NAMALWA (cell line): ENCODE data around the gene KCTD5.
A peak's percentile ranks its signal among the peaks of the same experiment; 100 is the strongest.
"Not testable (repeated sequence)": the region's sequence is repeated elsewhere in the genome, so short reads cannot be mapped to it uniquely, and the experiment has no call there.

ENCODE experiments used
- DNase-seq: peaks from one replicate; pipeline ENCODE4 v3.0.0-alpha.2; 2015; ENCODE audit warnings: low spot score

The KCTD5 gene

DNA sequence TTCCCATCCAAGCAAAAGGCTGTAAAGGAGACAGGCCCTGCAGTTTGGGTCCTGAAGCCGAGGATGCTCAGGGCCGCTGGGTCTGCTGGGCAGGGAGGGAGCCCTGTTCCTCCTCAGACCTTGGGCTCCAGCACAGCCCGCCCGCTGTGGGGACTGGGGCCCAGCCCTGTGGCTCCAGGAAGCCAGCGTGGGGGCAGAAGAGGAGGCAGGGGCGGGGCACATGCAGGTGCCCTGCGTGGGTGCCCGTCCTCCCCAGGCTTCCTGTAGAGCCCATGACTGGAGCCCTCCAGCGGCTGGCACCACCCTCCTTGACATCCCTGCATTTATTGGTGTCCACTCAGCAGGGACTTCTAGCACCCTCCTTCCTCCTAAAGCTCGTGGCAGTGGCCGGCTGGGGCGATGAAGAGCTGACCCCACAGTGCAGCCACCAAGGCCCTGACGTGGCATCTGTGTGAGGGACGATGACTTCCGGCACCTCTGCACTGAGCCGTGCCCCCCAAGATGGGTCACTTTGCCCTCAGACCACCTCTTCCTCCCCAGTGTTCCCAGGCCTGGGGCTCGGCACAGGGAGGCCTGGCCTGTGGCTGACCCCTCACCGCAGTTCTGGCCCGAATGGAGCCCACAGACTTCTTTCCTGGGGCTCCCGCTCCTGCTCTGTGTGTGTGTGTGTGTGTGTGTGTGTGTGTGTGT lies 27.8 kb downstream of the KCTD5 start:
- no peak for DNase-seq

DNA sequence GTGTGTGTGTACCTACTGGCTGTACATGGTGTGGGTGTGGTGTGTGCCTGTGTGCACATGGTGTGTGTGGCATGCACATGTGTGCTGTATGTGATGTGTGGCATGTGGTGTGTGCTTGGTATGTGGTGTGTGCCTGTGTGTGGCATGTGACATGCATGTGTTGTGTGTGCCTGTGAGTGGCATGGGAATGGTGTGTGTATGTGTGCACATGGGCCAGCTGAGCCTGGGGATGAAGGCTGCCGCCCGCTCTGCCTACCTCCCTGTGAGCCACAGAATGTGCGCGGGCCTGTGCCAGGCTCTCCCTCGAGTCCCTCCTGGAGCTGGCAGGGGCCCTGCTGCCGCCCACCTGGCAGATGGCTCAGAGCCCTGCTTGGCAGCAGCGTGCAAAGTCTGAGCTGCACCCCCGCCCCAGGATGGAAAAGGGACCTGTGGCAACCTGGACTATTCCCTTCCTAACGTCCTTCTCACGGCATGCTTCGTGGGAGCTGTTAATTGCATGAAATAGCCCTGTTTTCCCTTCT lies 28.4 kb downstream of the KCTD5 start:
- no peak for DNase-seq

GRCh38 chr16:2711370-2712062 lies 29.2 kb downstream of the KCTD5 start:
- DNase-seq, result no peak

DNA sequence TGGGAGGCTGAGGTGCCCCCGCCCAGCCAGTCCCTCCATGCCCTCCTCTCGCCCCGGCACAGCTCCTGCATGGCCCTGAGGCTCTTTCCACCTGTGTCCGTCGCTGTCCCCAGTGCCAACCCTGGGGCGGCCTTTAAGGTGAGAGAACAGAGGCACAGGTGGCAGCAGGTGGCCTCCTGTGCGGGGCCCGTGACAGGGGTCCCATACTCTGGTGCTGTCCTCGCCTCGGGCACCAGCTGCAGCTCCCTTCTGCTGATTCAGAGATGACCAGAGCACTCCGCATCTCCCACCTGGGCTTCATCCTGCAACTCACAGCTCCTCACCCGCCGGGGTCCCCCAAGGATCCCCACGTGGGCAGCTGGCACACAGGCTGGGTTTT lies 29.7 kb downstream of the KCTD5 start:
- DNase-seq, result no peak

- no peak for DNase-seq
Measured at GRCh38 chr16:2712546-2712945, 30.2 kb downstream of the KCTD5 start.

DNA sequence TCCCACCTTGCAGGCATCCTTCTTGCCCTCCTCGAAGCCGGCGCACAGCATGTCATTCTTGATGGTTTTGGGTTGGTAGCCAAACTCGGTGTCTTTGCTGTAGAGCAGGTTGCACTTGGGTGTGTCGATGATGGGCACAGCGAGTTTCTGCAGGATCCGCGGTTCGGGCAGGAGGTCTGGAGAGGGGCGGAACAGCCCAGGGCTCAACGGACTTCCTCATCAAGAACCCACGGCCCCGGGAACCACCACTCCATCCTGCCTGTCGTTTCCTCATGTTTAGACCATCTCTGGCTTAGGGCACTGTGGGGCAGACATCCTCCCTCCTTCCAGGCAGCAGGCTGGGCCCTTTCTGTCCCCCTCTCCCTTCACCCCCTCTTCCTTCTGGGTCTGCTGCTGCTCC lies 31.2 kb downstream of the KCTD5 start:
- no peak for DNase-seq

DNA sequence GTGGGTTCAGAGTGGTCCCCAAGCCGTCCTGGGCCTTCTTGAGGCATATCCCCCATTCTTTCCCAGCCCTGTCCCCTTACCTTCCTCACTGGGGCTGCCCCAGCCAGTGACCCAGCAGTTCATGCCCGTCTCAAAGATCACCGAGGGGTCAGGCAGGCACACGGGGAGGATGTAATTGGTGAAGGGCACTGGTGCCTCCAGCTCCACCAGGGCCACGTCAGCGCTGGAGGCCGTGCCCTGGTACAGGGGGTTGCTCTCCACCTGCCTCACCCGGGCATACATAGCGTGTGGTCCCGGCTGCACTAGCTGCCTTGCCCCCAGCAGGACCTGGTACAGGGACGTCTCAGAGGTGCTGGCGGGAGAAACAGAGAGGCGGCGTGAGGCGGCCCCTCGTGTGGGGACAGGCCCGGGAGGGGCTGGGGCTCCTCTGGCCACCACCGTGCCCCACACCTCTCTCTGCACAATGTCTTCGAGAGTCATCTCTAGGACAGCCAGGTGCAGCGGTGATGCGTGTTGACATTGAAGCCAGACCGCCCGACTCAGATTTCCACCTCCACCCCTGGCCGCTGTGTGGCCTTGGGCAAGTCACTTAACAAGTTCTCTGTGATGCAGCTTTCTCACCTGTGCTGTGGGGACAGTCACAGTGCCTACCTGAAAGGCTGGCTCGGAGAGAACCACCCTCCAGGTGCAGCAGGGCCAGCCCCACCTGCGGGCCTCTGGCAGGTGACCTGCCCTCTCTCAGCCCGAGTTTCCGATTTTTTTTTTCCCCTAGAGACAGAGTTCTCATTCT lies 31.9 kb downstream of the KCTD5 start:
- DNase-seq, result no peak

- no peak for DNase-seq
Measured at GRCh38 chr16:2715064-2715463, 32.7 kb downstream of the KCTD5 start.

DNA sequence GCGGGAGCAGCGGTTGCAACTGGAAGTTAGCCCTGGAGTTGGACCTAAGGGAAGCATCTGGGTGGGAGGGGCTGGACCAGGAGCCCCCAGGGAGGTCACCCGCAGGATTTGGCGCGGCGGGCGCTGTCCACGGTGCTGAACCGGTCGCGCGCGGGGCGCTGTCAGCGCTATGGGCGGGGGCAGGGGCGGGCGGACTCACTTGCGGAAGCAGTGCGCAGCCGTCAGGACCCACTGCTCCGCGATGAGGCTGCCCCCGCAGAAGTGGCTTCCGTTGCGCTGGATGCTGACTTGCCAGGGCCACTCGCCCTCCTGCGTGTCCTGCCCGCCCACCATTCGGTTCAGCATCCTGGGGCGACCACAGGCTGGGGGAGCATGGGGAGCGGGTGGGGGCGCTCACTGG lies 33.2 kb downstream of the KCTD5 start:
- peak; percentile 50 for DNase-seq

DNA sequence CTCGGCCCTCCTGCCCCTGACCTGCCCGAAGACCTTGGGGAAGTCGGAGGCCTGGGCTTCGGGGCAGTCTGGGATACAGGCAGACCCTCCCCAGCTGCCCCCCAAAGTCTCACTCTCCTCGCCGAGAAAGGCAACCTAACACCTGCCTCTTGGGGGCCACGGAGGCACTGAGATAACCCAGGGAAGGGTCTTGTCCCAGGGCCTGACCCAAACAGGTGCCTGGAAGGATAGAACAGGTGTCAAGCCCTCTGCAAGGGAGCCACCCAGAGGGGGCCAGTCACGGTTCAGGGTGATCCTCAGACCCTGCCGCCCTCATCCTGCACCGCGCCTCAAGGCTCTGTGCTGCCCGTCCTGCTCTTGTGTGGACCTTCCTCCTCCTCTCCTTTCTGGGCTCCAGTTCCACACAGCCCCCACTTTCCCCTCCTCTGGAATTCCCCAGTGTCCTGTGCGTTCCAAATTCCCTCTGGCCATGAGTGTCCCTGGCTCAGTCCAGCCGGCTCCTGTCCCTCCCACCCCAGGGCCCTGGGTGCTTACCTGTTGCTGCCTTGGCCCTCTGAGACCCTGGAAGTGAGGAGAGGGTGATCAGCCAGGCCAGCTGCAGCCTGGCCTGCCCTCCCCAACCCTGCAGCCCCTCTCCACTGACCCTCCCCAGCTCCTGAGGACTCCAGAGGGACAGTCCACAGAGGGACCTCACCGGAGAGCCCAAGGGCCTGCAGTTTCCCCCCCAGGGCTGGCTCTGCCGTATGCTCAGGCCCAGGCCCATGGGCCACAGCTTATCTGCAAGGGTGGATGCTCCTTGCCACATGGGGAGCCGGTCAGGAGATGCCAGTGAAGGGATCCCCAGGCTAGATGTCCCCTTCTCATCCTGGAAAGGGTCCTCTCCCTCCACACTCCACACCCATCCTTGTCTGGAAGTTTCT lies 33.9 kb downstream of the KCTD5 start:
- no peak for DNase-seq

GRCh38 chr16:2716948-2717347 lies 34.6 kb downstream of the KCTD5 start:
- DNase-seq, result no peak

DNA sequence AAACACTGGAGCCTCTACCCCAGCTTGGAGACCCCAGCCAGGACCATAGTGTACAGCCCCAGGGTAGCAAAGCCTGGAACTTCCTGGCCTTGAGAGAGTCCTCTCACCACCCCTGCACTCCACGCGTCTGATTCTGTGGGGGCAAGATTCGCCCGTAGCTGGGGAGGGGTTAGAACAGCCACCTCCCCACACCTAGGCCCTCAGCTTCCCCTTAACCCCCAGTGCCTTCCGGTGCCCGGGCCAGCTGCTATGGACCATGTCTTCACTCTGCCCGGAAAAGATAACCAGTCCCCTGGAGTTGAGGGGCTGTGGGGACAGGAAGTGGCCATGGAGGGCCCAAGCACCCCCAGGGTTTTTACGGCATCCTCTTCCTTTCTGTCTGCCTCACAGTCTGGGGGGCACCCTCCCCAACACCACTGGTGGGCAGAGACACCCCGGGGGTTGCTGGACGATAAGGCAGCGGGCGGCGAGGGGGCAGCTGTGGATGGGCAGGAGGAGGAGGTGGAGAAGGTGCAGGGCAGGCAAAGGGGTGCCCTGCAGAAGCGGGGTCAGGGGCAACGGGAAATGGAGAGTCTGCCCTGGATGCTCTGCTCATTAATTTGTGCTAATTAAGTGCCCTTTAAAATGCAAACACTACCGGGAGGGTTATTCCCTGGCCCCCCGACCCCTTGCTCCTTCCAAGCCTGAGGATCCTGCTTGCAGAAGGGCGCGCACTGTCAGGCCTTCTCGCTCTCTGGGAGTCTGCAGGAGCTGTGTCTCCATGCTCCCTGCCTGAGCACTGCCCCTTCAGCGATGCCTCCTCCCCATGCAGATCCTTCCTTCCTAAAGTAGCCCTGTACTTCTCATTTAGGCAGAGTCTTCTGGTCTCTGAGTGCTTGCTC lies 35.3 kb downstream of the KCTD5 start:
- no peak for DNase-seq

GRCh38 chr16:2719328-2720063 lies 37.2 kb downstream of the KCTD5 start:
- DNase-seq, result no peak

DNA sequence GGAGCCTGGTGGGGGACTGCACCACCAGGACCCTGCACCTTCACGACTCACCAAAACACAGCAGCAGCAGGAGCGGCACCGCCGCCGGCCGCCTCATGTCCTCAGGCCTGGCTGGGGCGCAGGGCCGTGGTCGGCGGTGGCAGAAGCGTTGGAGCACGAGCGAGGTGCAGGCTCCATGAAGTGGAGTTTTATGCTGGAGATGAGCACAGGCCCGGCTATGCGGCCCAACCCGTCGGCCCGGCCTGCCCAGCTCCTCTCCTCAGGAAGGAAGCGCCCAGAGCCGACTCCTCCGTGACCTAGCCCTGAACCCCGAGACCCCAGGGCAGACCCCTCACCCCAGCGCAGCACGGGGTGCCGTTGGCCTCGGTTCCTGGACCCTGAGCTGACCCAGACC lies 37.7 kb downstream of the KCTD5 start, which contains the start of gene PRSS27:
TSS of gene PRSS27 (minus strand) at position 161 of the 394 bp plus-strand sequence. CDS start at position 97, 64 bp downstream.
- no peak for DNase-seq

DNA sequence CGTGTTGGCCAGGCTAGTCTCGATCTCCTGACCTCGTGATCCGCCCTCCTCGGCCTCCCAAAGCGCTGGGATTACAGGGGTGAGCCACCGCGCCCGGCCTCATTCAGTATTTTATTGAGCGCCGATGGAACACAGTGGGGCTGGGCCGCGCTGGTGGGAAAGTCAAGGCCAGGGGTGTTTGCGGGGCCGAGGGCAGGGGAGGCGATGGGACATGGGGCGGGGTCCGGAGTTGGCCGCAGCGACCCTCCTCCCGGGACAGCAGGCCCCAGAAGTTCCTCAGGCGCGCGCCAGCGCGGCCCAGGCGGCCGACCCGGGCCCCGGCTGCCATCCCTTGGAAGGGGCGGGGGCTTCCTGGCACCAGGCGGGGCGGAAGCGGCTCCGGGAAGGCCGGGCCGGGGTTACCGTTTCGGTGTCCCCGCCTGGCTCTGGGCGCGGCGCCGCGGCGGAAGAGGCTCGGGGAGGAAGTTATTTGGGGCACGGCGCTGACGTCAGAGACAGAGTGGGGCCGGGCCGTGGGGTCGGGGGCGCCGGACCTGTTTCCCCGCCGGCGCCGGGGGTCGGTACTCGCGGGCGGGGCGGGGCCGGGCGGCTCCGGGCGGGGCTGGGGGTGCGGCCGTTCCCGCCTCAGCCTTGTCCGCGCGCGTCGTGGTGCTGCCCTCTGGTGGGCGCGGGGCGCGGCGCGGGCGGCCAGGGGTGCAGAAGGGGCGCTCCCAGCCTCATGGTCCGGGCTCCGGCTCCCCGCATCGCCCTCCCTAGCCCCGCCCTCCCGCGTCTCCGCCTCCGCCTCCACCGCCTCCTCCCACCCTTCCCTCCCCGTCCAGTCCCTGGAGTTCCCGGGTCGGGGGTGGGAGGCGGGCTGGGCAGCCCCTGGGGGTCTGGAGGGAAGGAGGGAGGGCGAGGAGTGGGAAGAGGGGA lies 38.7 kb downstream of the KCTD5 start:
- DNase-seq, result peak; percentile 90

DNA sequence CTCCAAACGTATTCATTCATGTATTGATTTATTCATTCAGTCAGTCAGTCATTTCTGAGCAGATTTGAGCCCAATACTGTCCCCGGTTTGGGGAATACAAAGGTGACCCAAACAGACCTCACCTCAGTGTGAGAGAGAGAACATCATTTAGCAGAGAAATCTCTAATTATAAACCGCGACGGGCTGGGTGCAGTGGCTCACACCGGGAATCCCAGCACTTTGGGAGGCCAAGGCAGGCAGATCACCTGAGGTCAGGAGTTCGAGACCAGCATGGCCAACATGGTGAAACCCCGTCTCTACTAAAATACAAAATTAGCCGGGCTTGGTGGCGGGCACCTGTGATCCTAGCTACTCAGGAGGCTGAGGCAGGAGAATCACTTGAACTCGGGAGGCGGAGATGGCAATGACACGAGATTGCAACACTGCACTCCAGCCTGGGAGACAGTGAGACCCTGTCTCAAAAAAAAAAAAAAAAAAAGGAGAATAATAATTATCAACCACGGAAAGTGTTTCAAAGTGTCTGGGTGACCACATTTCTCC lies 39.4 kb downstream of the KCTD5 start:
- DNase-seq, result not testable (repeated sequence)

- no peak for DNase-seq
Measured at GRCh38 chr16:2724088-2724676, 41.9 kb downstream of the KCTD5 start.

DNA sequence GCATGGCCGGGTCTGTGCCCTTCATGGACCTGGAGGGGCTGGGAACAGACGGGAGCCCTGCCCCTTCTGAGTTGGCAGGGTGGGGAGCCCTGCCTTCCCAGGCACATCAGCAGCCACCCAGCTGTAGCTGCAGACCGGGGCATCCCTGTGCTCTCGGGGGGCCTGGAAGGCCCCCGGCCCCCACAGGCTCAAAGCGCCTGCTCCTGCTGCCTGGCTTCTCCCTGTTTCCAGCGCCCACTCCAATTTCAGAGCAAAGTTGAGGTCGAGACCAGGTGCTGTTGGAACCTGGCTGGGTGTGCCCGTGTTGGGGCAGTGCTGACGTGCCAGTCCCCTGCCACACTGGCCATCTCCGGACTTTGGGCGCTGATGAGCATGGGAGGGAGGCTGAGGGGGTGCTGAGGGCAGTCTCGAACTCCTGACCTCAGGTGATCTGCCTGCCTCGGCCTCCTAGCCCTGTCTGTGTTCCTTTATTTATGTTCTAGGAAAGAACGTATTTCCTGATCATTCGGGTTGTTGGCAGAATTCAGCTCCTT lies 42.6 kb downstream of the KCTD5 start:
- no peak for DNase-seq
